Epidermal melanocyte (primary cell): ENCODE results near the gene GET3.
"Not testable (repeated sequence)": the region's sequence is repeated elsewhere in the genome, so short reads cannot be mapped to it uniquely, and the experiment has no call there.

Experiments used
- DNase-seq: peaks from one replicate; pipeline ENCODE4 v3.0.0; 2011; ENCODE audit warnings: low spot score; ENCODE audit not compliant: insufficient read length

GET3 gene

DNA sequence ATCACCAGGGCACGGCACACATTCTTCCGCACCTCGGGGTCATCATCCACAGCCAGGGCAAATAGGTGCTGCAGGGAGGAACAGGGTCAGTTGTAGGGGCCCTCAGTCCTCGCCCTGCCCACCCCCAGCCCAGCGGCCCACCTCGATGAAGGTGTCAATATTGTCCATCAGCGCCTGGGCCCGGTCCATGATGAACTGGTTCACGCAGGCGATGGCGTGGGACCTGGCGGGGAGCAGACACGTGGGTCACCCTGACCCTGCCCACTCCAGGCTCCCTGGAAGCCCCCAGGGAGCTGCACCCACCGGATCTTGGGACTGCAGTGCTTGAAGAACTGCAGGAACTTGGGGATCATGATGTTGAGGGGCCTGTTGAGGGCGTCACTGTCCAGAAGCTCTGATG lies 22.2 kb upstream of the GET3 start:
- no peak for DNase-seq

DNA sequence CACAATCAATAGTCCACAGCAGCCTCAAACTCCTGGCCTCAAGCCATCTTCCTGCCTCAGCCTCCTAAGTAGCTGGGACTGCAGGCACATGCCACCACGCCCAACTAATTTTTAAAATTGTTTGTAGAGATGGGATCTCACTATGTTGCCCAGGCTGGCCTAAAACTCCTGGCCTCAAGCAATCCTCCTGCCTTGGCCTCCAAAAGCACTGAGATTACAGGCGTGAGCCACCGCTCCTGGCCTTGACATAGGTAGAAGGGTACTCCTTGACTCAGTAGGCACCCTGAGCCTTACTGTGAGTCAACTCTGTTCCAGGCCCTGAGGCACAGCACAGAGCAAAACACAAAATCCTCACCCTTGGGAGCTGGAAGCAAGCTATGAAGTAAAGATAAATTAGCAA lies 21.4 kb upstream of the GET3 start:
- DNase-seq, result no peak

DNA sequence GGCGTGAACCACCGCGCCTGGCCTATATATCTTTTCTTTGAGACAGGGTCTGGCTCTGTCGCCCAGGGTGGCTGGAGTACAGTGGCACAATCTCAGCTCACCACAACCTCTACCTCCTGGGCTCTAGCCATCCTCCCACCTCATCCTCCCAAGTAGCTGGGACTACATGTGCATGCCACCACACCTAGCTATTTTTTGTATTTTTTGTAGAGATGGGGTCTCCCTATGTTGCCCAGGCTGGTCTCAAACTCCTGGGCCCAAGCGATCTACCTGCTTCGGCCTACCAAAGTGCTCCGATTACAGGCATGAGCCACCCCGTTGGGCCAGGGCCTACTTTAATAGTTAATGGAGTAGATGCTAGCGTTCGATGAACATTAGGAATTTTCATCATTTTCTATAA lies 17.0 kb upstream of the GET3 start:
- DNase-seq, result no peak

- no peak for DNase-seq
Measured at GRCh38 chr19:12720851-12721655, 16.2 kb upstream of the GET3 start.

GRCh38 chr19:12721656-12722565 lies 15.4 kb upstream of the GET3 start:
- DNase-seq, result peak; percentile 71

- peak; percentile 100 for DNase-seq
Measured at GRCh38 chr19:12722566-12723380, 14.5 kb upstream of the GET3 start.

DNA sequence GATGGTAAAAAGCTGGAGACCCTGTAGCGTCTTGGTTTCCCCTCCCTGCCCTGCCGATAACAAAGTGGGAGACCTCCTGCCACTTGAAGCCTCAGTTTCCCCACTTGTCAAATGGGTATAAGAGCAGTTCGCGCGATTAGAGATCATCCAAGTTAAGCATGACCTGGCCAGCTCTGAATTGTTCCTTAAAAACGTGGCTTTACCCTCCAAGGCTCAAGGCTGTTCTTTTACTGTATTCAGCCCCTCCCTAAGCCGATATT lies 14.0 kb upstream of the GET3 start:
- DNase-seq, result no peak

DNA sequence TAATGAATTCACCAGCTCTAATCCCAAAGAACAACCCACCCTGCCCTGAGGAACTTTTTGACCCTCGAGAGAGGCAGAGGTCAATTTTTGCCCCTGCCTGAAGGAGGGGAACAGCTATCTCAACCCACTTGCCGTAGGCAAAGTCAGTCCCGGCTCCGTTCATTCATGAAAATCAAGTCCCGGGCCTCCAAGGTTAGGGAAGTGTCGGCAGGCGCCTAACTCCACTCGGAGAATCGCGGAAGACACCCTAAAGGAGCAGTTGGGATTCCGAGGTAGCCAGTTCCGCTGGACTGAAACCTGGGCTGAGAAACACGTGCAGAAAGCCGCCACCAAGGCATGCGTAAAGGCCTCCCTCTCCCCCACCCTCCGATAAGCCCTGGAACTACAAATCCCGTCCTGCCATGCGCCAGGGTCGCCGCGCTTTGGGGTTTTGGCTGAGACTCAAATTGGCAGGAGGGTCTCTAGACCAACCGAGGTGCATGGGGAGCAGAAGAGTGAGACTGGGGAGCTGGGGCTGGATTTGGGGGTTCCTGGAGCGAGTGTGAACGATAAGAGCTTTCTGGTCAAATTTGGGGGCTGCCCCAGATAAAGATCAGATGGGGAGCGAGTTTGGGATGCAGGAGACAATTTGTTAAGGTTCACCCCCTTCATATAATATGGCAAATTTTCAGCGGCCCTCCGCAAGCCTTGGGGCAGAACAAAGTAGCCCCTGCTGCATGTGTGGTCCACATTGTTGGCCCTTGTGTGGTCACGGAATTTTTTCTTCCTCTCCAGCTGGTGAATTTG lies 13.5 kb upstream of the GET3 start, which contains the start of gene TNPO2:
TSS of gene TNPO2 (minus strand) at position 292 of the 786 bp plus-strand sequence. CDS start 2,955 bp downstream, outside the sequence.
- peak; percentile 80 for DNase-seq

DNA sequence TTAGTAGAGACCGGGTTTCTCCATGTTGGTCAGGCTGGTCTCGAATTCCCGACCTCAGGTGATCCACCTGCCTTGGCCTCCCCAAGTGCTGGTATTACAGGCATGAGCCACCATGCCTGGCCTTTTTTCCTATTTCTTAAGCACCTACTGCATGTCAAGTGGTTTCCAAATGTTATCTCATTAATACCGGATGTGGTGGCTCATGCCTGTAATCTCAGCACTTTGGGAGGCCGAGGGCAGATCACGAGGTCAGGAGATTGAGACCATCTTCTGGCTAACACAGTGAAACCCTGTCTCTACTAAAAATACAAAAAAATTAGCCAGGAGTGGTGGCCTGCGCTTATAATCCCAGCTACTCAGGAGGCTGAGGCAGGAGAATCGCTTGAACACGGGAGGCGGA lies 11.7 kb upstream of the GET3 start:
- not testable (repeated sequence) for DNase-seq

DNA sequence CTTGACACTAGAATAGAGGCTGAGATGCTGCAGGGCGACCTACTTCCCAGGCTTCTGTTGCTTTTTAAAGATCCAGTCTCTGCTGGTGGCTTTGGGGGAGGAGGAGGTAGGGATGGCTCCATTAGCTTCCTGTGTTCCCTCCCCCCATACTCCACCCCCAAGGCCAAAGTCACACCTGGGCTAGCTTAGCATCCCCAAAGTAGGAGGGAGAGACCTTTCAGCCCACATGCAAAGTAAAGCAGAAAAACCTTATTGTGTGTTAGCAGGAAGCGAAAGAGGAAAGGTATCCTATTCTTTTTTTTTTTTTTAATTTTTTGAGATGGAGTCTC lies 10.3 kb upstream of the GET3 start:
- no peak for DNase-seq

GRCh38 chr19:12727745-12728433 lies 9.4 kb upstream of the GET3 start:
- DNase-seq, result no peak

GRCh38 chr19:12730064-12730463 lies 7.2 kb upstream of the GET3 start:
- DNase-seq, result no peak

- DNase-seq, result no peak
Measured at GRCh38 chr19:12731337-12731736, 6.0 kb upstream of the GET3 start.

- no peak for DNase-seq
Measured at GRCh38 chr19:12733369-12734214, 3.7 kb upstream of the GET3 start.

DNA sequence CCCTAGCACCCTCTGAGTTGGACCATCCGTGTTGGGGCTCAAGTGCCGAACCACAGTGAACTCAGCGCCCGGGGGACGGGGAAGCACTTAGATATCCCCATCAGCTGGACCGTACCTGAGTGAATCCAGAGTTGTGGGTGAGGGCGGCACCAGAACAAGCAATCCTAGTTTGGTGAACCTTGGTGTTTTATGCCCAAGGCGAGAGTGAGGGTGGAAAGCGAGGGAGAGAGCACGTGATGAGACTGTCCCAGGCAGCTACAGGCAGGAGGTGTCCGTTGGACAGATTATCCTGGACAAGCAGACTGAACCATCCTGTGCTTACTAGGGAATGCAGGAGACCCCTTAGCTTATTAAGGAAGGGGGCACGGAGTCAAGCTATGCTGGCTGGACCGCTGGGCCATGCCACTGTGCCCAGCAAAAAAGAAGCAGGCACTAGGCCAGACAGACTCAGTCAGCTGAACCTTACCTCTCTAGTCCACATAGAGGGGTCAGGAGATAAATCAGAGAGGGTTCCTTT lies 596 bp downstream of the GET3 start:
- no peak for DNase-seq

DNA sequence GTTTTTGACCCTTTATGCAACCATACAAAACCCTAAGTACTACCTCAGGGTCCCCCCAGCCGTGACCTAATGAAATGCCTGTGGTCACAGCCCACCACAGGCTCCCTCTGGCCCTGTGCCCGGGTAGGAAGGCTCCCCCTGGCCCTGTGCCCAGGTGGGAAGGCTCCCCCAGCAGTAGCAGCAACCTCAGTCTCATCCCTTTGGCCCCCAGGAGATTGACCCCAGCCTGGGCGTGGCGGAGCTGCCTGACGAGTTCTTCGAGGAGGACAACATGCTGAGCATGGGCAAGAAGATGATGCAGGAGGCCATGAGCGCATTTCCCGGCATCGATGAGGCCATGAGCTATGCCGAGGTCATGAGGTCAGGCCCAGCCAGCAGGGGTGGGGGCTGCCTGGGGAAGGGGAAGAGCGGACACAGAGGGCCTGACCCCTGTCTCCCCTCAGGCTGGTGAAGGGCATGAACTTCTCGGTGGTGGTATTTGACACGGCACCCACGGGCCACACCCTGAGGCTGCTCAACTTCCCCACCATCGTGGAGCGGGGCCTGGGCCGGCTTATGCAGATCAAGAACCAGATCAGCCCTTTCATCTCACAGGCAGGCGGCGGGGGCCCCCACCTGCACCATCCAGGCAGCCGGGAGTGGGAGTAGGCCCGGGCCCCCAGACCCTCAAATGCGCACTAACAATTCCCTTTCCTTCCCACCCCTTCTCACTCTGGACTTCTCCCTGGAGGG lies 8.0 kb downstream of the GET3 start:
- DNase-seq, result no peak

DNA sequence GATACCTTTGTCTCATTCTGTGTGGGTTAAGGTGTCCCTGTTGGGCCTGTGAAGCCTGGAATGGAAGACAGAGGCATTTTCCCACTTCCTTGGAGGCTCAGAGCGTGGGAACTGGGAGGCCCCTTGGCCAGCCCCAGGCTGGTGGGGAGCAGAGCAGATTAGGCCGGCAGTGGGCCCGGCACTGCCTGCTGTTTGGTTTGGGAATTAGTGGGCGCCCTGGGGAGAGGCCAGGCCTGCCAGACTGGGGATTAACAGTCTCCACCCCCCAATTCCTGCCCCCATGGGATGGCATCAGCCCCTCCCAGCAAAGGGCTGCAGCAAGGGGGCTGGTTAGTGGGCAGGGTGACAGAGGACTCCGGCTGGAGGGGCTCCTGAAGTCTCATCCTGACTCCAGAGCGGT lies 11.2 kb downstream of the GET3 start:
- no peak for DNase-seq

DNA sequence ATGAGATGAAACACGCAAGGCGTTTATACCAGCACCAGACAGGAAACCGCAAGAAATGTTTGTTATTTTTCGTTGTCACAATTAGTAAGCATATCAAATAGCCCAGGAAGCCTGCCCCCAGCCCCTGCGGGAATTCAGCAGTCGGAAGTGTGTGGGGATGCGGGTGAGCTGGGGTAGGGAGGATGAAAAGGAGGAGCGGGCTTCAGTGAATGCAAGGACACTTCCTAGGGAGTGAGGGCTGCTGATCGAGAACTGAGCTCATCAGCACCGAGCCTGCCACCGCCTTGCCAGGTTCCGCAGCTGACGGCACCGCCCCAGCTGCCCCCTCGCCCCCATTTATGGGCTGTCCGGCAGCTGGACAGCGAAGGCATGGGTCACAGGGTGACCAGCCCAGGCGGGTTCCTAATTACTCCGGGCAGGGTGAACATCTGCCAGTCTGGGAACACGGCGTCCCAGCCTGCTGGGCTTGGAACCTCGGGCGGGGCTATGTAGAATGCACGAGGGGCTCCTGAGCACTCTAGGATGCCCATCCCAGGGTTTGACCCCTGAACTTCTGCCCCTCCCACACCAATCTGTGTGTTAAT lies 12.7 kb downstream of the GET3 start:
- DNase-seq, result no peak
